H9 (cell line): ENCODE data around the gene RIOX2. TPM values are rescaled to one million over a fixed set of nuclear protein-coding genes. Genes with fewer than 3 reads are reported as not detected.
A peak's percentile ranks its signal among the peaks of the same experiment; 100 is the strongest.

Experiments used
- DNase-seq: peaks from one replicate; pipeline ENCODE4 v3.0.0-alpha.2; 2017
- H2AFZ ChIP-seq: one replicate; pipeline ENCODE4 v1.6.1; 2013; ENCODE audit warnings: mild to moderate bottlenecking, low read length, control low read depth, moderate library complexity
- H2AK5ac ChIP-seq: 2 replicates; pipeline ENCODE4 v1.6.1; 2013; ENCODE audit warnings: low read length, control low read depth, mixed read lengths; ENCODE audit not compliant: insufficient read length
- H2BK120ac ChIP-seq: one replicate; pipeline ENCODE4 v1.6.1; 2013; ENCODE audit warnings: low read depth, mild to moderate bottlenecking, low read length, control low read depth, inconsistent platforms; ENCODE audit not compliant: poor library complexity, severe bottlenecking
- H2BK12ac ChIP-seq: 2 replicates; pipeline ENCODE4 v1.6.1; 2013; ENCODE audit warnings: low read length, control low read depth, mixed read lengths, low read depth; ENCODE audit not compliant: insufficient read length
- H2BK15ac ChIP-seq: 2 replicates; pipeline ENCODE4 v1.6.1; 2013; ENCODE audit warnings: low read depth, low read length, control low read depth
- H2BK20ac ChIP-seq: one replicate; pipeline ENCODE4 v1.6.1; 2013; ENCODE audit warnings: low read depth, mild to moderate bottlenecking, low read length, control low read depth, inconsistent platforms; ENCODE audit not compliant: poor library complexity, severe bottlenecking
- H2BK5ac ChIP-seq: 2 replicates; pipeline ENCODE4 v1.6.1; 2013; ENCODE audit warnings: low read length, control low read depth, mixed read lengths; ENCODE audit not compliant: insufficient read length
- H3K14ac ChIP-seq: 2 replicates; pipeline ENCODE4 v1.6.1; 2013; ENCODE audit warnings: low read length, control low read depth; ENCODE audit not compliant: insufficient read depth
- H3K18ac ChIP-seq: 2 replicates; pipeline ENCODE4 v1.6.1; 2013; ENCODE audit warnings: low read depth, mild to moderate bottlenecking, mixed read lengths, low read length, control low read depth; ENCODE audit not compliant: insufficient read length
- H3K23ac ChIP-seq: 2 replicates; pipeline ENCODE4 v1.6.1; 2013; ENCODE audit warnings: low read length, control low read depth, mixed read lengths, low read depth; ENCODE audit not compliant: insufficient read length
- H3K23me2 ChIP-seq: 2 replicates; pipeline ENCODE4 v1.6.1; 2013; ENCODE audit warnings: low read depth, mild to moderate bottlenecking, mixed read lengths, low read length, control low read depth; ENCODE audit not compliant: insufficient read length, poor library complexity, severe bottlenecking
- H3K27ac ChIP-seq: 2 replicates; pipeline ENCODE4 v1.5.1; 2013; ENCODE audit warnings: low read length, control low read depth, mixed read lengths, low read depth; ENCODE audit not compliant: insufficient read length
- H3K27me3 ChIP-seq: 2 replicates; pipeline ENCODE4 v1.6.1; 2013; ENCODE audit warnings: low read length, control low read depth, inconsistent platforms; ENCODE audit not compliant: insufficient read depth
- H3K4ac ChIP-seq: 2 replicates; pipeline ENCODE4 v1.6.1; 2013; ENCODE audit warnings: low read depth, mild to moderate bottlenecking, control low read depth, inconsistent platforms, low read length, moderate library complexity
- H3K4me1 ChIP-seq: 2 replicates; pipeline ENCODE4 v1.6.1; 2013; ENCODE audit warnings: low read length, control low read depth, inconsistent platforms; ENCODE audit not compliant: insufficient read depth
- H3K4me2 ChIP-seq: 2 replicates; pipeline ENCODE4 v1.6.1; 2013; ENCODE audit warnings: low read length, control low read depth, mixed read lengths; ENCODE audit not compliant: insufficient read length, insufficient read depth
- H3K56ac ChIP-seq: 2 replicates; pipeline ENCODE4 v1.6.1; 2013; ENCODE audit warnings: low read depth, mild to moderate bottlenecking, mixed read lengths, low read length, control low read depth; ENCODE audit not compliant: insufficient read length
- H3K79me1 ChIP-seq: 2 replicates; pipeline ENCODE4 v1.6.1; 2013; ENCODE audit warnings: low read depth, mild to moderate bottlenecking, moderate library complexity, low read length, control low read depth, inconsistent platforms; ENCODE audit not compliant: insufficient read depth, poor library complexity, severe bottlenecking
- H3K79me2 ChIP-seq: 2 replicates; pipeline ENCODE4 v1.6.1; 2013; ENCODE audit warnings: low read length, control low read depth, inconsistent platforms; ENCODE audit not compliant: insufficient read depth
- H3K9ac ChIP-seq: 2 replicates; pipeline ENCODE4 v1.6.1; 2013; ENCODE audit warnings: low read length, control low read depth, mixed read lengths; ENCODE audit not compliant: insufficient read length; ENCODE audit errors: extremely low read depth
- H3K9me3 ChIP-seq: one replicate; pipeline ENCODE4 v1.6.1; 2013; ENCODE audit warnings: low read depth, low read length, inconsistent platforms; ENCODE audit not compliant: control insufficient read depth
- H3T11ph ChIP-seq: one replicate; pipeline ENCODE4 v1.6.1; 2013; ENCODE audit warnings: mild to moderate bottlenecking, low read length, control low read depth, inconsistent platforms
- H4K20me1 ChIP-seq: one replicate; pipeline ENCODE4 v1.6.1; 2013; ENCODE audit not compliant: control insufficient read depth, insufficient read length, insufficient read depth
- H4K5ac ChIP-seq: 2 replicates; pipeline ENCODE4 v1.6.1; 2013; ENCODE audit warnings: low read depth, mild to moderate bottlenecking, mixed read lengths, low read length, control low read depth; ENCODE audit not compliant: insufficient read length
- H4K8ac ChIP-seq: replicated peaks from 2 replicates; pipeline ENCODE4 v1.6.1; 2013; ENCODE audit warnings: low read length, control low read depth, mixed read lengths, low read depth; ENCODE audit not compliant: insufficient read length
- H4K91ac ChIP-seq: 2 replicates; pipeline ENCODE4 v1.6.1; 2013; ENCODE audit warnings: low read depth, mild to moderate bottlenecking, moderate library complexity, mixed read lengths, low read length, control low read depth; ENCODE audit not compliant: insufficient read length
- H3K27ac Mint-ChIP-seq, 3 experiments: 2 replicates in 2 of 3; 3 replicates in 1 of 3; pipeline ENCODE4 v1.8.0; 2020 to 2021; ENCODE audit warnings: mixed read lengths in 3 of 3, mild to moderate bottlenecking in 1 of 3, moderate library complexity in 1 of 3
- H3K27me3 Mint-ChIP-seq: 2 replicates; pipeline ENCODE4 v1.8.0; 2021; ENCODE audit warnings: low read depth, mild to moderate bottlenecking, moderate library complexity, mixed read lengths
- H3K36me3 Mint-ChIP-seq, 3 experiments: 2 replicates in 2 of 3; 3 replicates in 1 of 3; pipeline ENCODE4 v1.8.0; 2020 to 2021; ENCODE audit warnings: low read depth in 3 of 3, mixed read lengths in 3 of 3; ENCODE audit not compliant: insufficient read depth in 1 of 3
- H3K4me1 Mint-ChIP-seq, 2 experiments: 2 replicates each; pipeline ENCODE4 v1.8.0; 2020; ENCODE audit warnings: mixed read lengths in 2 of 2
- H3K4me3 Mint-ChIP-seq, 2 experiments: 2 replicates in 1 of 2; 3 replicates in 1 of 2; pipeline ENCODE4 v1.8.0; 2020 to 2021; ENCODE audit warnings: mild to moderate bottlenecking in 2 of 2, mixed read lengths in 2 of 2, moderate library complexity in 1 of 2
- H3K9me3 Mint-ChIP-seq, 2 experiments: 2 replicates in 1 of 2; 3 replicates in 1 of 2; pipeline ENCODE4 v1.8.0; 2020; ENCODE audit warnings: mild to moderate bottlenecking in 2 of 2, mixed read lengths in 2 of 2, moderate library complexity in 1 of 2
- CTCF ChIP-seq: fragments of 200-600 bp; sonication (generic); conservative IDR thresholded peaks from 3 replicates; pipeline ENCODE4 v1.8.0; 2021; ENCODE audit warnings: antibody characterized with exemption, mild to moderate bottlenecking
- WGBS: extraction: QIAGEN DNeasy Blood & Tissue Kit; methylation state at CpG from one replicate; pipeline ENCODE4 v1.1.7; 2013; ENCODE audit warnings: missing lambda C conversion rate, low lambda C conversion rate, mixed read lengths; ENCODE audit not compliant: insufficient read length; ENCODE audit errors: extremely low coverage; 5-methylcytosine and 5-hydroxymethylcytosine counted together
- total RNA-seq: library from RNA; stranded (reverse); gene quantifications from 2 replicates; pipeline ENCODE4 v1.2.1, GENCODE V29; 2021

The RIOX2 gene
- total RNA-seq, 1 experiment from 2014 or later: 15.5 TPM

DNA sequence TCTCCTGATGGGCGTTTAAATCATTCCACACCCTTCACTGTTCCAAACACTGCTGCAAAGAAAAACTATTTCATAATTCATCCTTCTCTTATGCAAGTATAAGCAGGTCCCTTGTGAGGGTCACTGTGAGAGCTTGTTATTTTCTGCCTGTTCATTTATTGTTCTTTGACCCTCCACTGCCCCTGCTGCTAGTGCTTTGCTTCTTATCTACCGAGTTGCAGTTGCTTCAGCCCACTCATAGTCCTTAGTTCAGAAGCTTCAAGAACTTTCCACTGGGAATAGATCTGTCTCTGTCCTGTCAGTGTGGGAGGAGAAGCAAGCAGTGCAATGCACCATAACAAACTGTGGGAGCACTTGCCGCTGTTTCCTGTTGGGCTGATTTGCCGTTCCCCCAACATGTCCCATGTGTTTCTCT is 39.8 kb downstream of the RIOX2 start:
- no peak overlapping the region for H4K5ac ChIP-seq
- no peaks in the 10 kb centered on the region for H3K9me3 Mint-ChIP-seq
- H3K4me1 Mint-ChIP-seq: no peaks in the 10 kb centered on the region
- no peak overlapping the region for H3K27ac ChIP-seq
- no peak overlapping the region for H3K18ac ChIP-seq
- no peak overlapping the region for H3T11ph ChIP-seq
- H2BK12ac ChIP-seq: no peak overlapping the region
- no peak for DNase-seq
- H4K20me1 ChIP-seq: no peaks in the 10 kb centered on the region
- no peak overlapping the region for H2BK20ac ChIP-seq
- no peaks in the 10 kb centered on the region for H3K23me2 ChIP-seq
- no peaks in the 10 kb centered on the region for H3K4me1 ChIP-seq
- no peak overlapping the region for H4K91ac ChIP-seq
- no peak overlapping the region for H3K4ac ChIP-seq
- no peaks in the 10 kb centered on the region for H3K79me2 ChIP-seq
- H4K8ac ChIP-seq: no peak overlapping the region
- no peak overlapping the region for H3K4me2 ChIP-seq
- H3K14ac ChIP-seq: no peak overlapping the region; the same call in 1 of the 2 replicates
- no peaks in the 10 kb centered on the region for H3K9me3 ChIP-seq
- H3K56ac ChIP-seq: no peak overlapping the region
- no peak overlapping the region for H2AFZ ChIP-seq
- peaks cover 0 to 2% (median 0%) of the 10 kb centered on the region in 3 experiments; a peak in 4 of 7 replicates for H3K36me3 Mint-ChIP-seq
- no peak overlapping the region for H2BK120ac ChIP-seq
- TF ChIP-seq CTCF: no peak
- H2BK15ac ChIP-seq: no peak overlapping the region
- WGBS: no CpG with 5 or more reads among the region's 4 CpGs
- no peak overlapping the region for H2BK5ac ChIP-seq
- no peaks in the 10 kb centered on the region for H3K79me1 ChIP-seq
- no peak overlapping the region for H3K4me3 Mint-ChIP-seq
- no peak overlapping the region for H2AK5ac ChIP-seq
- H3K9ac ChIP-seq: no peak overlapping the region
- peak overlapping the region in 1 of 3 experiments; percentile 42; a peak in 1 of 7 replicates for H3K27ac Mint-ChIP-seq
- no peaks in the 10 kb centered on the region for H3K27me3 ChIP-seq
- no peaks in the 10 kb centered on the region for H3K27me3 Mint-ChIP-seq
- no peak overlapping the region for H3K23ac ChIP-seq
